ENCODE results near the gene GABPA.

The GABPA gene

GRCh38 chr21:25744854-25745253 is 10.1 kb downstream of the GABPA start:
- no peak overlapping the region for H3K4me3 ChIP-seq (ENCODE audit: insufficient read length, low read depth)
- H3K4me1 ChIP-seq (ENCODE audit: insufficient read depth, insufficient read length), result no peaks in the 10 kb centered on the region
- no peaks in the 10 kb centered on the region for H3K27me3 ChIP-seq (ENCODE audit: insufficient read depth, insufficient read length)
- peaks cover 37% of the 10 kb centered on the region for H3K36me3 ChIP-seq (ENCODE audit: insufficient read depth, insufficient read length, low read length)
- no peak overlapping the region for H3K9ac ChIP-seq (ENCODE audit: insufficient read length, low read depth)
- no peaks in the 10 kb centered on the region for H3K9me3 ChIP-seq (ENCODE audit: insufficient read depth, low read length)
- TF ChIP-seq SUZ12 (IDR thresholded peaks at IDR 0.05; ENCODE audit: extremely low read depth, insufficient read depth, insufficient read length) (no peak), YY1 (IDR thresholded peaks at IDR 0.05; ENCODE audit: insufficient read depth, insufficient read length) (no peak), ZNF274 (IDR thresholded peaks at IDR 0.05; ENCODE audit: low read depth, low read length) (no peak)
- DNase-seq (ENCODE audit: low read depth, low spot score), result no peak

GRCh38 chr21:25750085-25750484 is 15.3 kb downstream of the GABPA start:
- H3K36me3 ChIP-seq (ENCODE audit: insufficient read depth, insufficient read length, low read length), result peaks cover 60% of the 10 kb centered on the region
- H3K9me3 ChIP-seq (ENCODE audit: insufficient read depth, low read length), result no peaks in the 10 kb centered on the region
- H3K27me3 ChIP-seq (ENCODE audit: insufficient read depth, insufficient read length), result no peaks in the 10 kb centered on the region
- DNase-seq (ENCODE audit: low read depth, low spot score), result no peak
- H3K4me1 ChIP-seq (ENCODE audit: insufficient read depth, insufficient read length), result no peaks in the 10 kb centered on the region
- TF ChIP-seq SUZ12 (IDR thresholded peaks at IDR 0.05; ENCODE audit: extremely low read depth, insufficient read depth, insufficient read length) (no peak), ZNF274 (IDR thresholded peaks at IDR 0.05; ENCODE audit: low read depth, low read length) (no peak), YY1 (IDR thresholded peaks at IDR 0.05; ENCODE audit: insufficient read depth, insufficient read length) (no peak)
- no peak overlapping the region for H3K4me3 ChIP-seq (ENCODE audit: insufficient read length, low read depth)
- no peak overlapping the region for H3K9ac ChIP-seq (ENCODE audit: insufficient read length, low read depth)

- Histone ChIP-seq H3K4me1 (ENCODE audit: insufficient read depth, insufficient read length) (no peaks in the 10 kb centered on the region), H3K9ac (ENCODE audit: insufficient read length, low read depth) (no peak overlapping the region), H3K36me3 (ENCODE audit: insufficient read depth, insufficient read length, low read length) (peaks cover 58% of the 10 kb centered on the region), H3K9me3 (ENCODE audit: insufficient read depth, low read length) (no peaks in the 10 kb centered on the region), H3K4me3 (ENCODE audit: insufficient read length, low read depth) (no peak overlapping the region), H3K27me3 (ENCODE audit: insufficient read depth, insufficient read length) (no peaks in the 10 kb centered on the region)
- TF ChIP-seq SUZ12 (IDR thresholded peaks at IDR 0.05; ENCODE audit: extremely low read depth, insufficient read depth, insufficient read length) (no peak), ZNF274 (IDR thresholded peaks at IDR 0.05; ENCODE audit: low read depth, low read length) (no peak), YY1 (IDR thresholded peaks at IDR 0.05; ENCODE audit: insufficient read depth, insufficient read length) (no peak)
- DNase-seq (ENCODE audit: low read depth, low spot score), result no peak
These were observed 17.6 kb downstream of the GABPA start for GRCh38 chr21:25752416-25752815.

- Histone ChIP-seq H3K27me3 (ENCODE audit: insufficient read depth, insufficient read length) (no peaks in the 10 kb centered on the region), H3K4me1 (ENCODE audit: insufficient read depth, insufficient read length) (no peaks in the 10 kb centered on the region), H3K4me3 (ENCODE audit: insufficient read length, low read depth) (no peak overlapping the region), H3K9me3 (ENCODE audit: insufficient read depth, low read length) (no peaks in the 10 kb centered on the region), H3K9ac (ENCODE audit: insufficient read length, low read depth) (no peak overlapping the region), H3K36me3 (ENCODE audit: insufficient read depth, insufficient read length, low read length) (peaks cover 71% of the 10 kb centered on the region)
- no peak for DNase-seq (ENCODE audit: low read depth, low spot score)
- TF ChIP-seq SUZ12 (IDR thresholded peaks at IDR 0.05; ENCODE audit: extremely low read depth, insufficient read depth, insufficient read length) (no peak), ZNF274 (IDR thresholded peaks at IDR 0.05; ENCODE audit: low read depth, low read length) (no peak), YY1 (IDR thresholded peaks at IDR 0.05; ENCODE audit: insufficient read depth, insufficient read length) (no peak)
These were observed 21.6 kb downstream of the GABPA start for GRCh38 chr21:25756190-25756932.

- no peak overlapping the region for H3K4me3 ChIP-seq (ENCODE audit: insufficient read length, low read depth)
- no peak overlapping the region for H3K9ac ChIP-seq (ENCODE audit: insufficient read length, low read depth)
- no peaks in the 10 kb centered on the region for H3K4me1 ChIP-seq (ENCODE audit: insufficient read depth, insufficient read length)
- no peaks in the 10 kb centered on the region for H3K27me3 ChIP-seq (ENCODE audit: insufficient read depth, insufficient read length)
- peaks cover 72% of the 10 kb centered on the region for H3K36me3 ChIP-seq (ENCODE audit: insufficient read depth, insufficient read length, low read length)
- no peaks in the 10 kb centered on the region for H3K9me3 ChIP-seq (ENCODE audit: insufficient read depth, low read length)
- TF ChIP-seq SUZ12 (IDR thresholded peaks at IDR 0.05; ENCODE audit: extremely low read depth, insufficient read depth, insufficient read length) (no peak), YY1 (IDR thresholded peaks at IDR 0.05; ENCODE audit: insufficient read depth, insufficient read length) (no peak), ZNF274 (IDR thresholded peaks at IDR 0.05; ENCODE audit: low read depth, low read length) (no peak)
- no peak for DNase-seq (ENCODE audit: low read depth, low spot score)
These were observed 22.8 kb downstream of the GABPA start for GRCh38 chr21:25757531-25757930.

GRCh38 chr21:25759573-25759972 is 24.8 kb downstream of the GABPA start:
- DNase-seq (ENCODE audit: low read depth, low spot score), result no peak
- Histone ChIP-seq H3K27me3 (ENCODE audit: insufficient read depth, insufficient read length) (no peaks in the 10 kb centered on the region), H3K9ac (ENCODE audit: insufficient read length, low read depth) (no peak overlapping the region), H3K9me3 (ENCODE audit: insufficient read depth, low read length) (no peaks in the 10 kb centered on the region), H3K4me1 (ENCODE audit: insufficient read depth, insufficient read length) (no peaks in the 10 kb centered on the region), H3K4me3 (ENCODE audit: insufficient read length, low read depth) (no peak overlapping the region), H3K36me3 (ENCODE audit: insufficient read depth, insufficient read length, low read length) (peaks cover 74% of the 10 kb centered on the region)
- no peak for TF ChIP-seq SUZ12 (IDR thresholded peaks at IDR 0.05; ENCODE audit: extremely low read depth, insufficient read depth, insufficient read length)
- TF ChIP-seq YY1 (IDR thresholded peaks at IDR 0.05; ENCODE audit: insufficient read depth, insufficient read length), result no peak
- no peak for TF ChIP-seq ZNF274 (IDR thresholded peaks at IDR 0.05; ENCODE audit: low read depth, low read length)

- DNase-seq (ENCODE audit: low read depth, low spot score), result no peak
- Histone ChIP-seq H3K4me1 (ENCODE audit: insufficient read depth, insufficient read length) (no peaks in the 10 kb centered on the region), H3K4me3 (ENCODE audit: insufficient read length, low read depth) (no peak overlapping the region), H3K27me3 (ENCODE audit: insufficient read depth, insufficient read length) (no peaks in the 10 kb centered on the region), H3K9me3 (ENCODE audit: insufficient read depth, low read length) (no peaks in the 10 kb centered on the region), H3K36me3 (ENCODE audit: insufficient read depth, insufficient read length, low read length) (peaks cover 74% of the 10 kb centered on the region), H3K9ac (ENCODE audit: insufficient read length, low read depth) (no peak overlapping the region)
- TF ChIP-seq ZNF274 (IDR thresholded peaks at IDR 0.05; ENCODE audit: low read depth, low read length), result no peak
- no peak for TF ChIP-seq YY1 (IDR thresholded peaks at IDR 0.05; ENCODE audit: insufficient read depth, insufficient read length)
- no peak for TF ChIP-seq SUZ12 (IDR thresholded peaks at IDR 0.05; ENCODE audit: extremely low read depth, insufficient read depth, insufficient read length)
These were observed 25.3 kb downstream of the GABPA start for GRCh38 chr21:25760061-25760460.

All from NT2/D1 (cell line).